Right lobe of liver (tissue), 6 donors: ENCODE data around the gene NAV2. TPM values are rescaled to one million over a fixed set of nuclear protein-coding genes. Genes with fewer than 3 reads are reported as not detected.

Source experiments
- ATAC-seq, 4 donors: fragments of 200-7000 bp; cut with Tn5 transposase; one replicate each; pipeline ENCODE4 v1.9.1; 2020; ENCODE audit warnings: mild to moderate bottlenecking in 4 of 4, moderate library complexity in 4 of 4
- DNase-seq, 3 donors: peaks; one replicate each; pipeline ENCODE4 v3.0.0-alpha.2; 2020
- H3K27ac ChIP-seq, 3 donors: fragments of 200-600 bp; one replicate each; pipeline ENCODE4 v1.8.0; 2022
- H3K27me3 ChIP-seq, 2 donors: fragments of 200-600 bp; one replicate each; pipeline ENCODE4 v1.8.0; 2022
- H3K36me3 ChIP-seq, 4 donors: fragments of 200-600 bp; sonication (generic) in 1 of 4; one replicate each; pipeline versions ENCODE4 v1.5.1 to v1.8.0; 2017 to 2022; ENCODE audit warnings: control low read depth in 1 of 4
- H3K4me1 ChIP-seq, 4 donors: fragments of 200-600 bp; sonication (generic) in 1 of 4; one replicate each; pipeline versions ENCODE4 v1.5.1 to v1.8.0; 2017 to 2022; ENCODE audit warnings: control low read depth in 1 of 4
- H3K4me3 ChIP-seq, 3 donors: fragments of 200-600 bp; one replicate each; pipeline ENCODE4 v1.8.0; 2022
- H3K9me3 ChIP-seq, 4 donors: fragments of 200-600 bp; sonication (generic) in 1 of 4; one replicate each; pipeline versions ENCODE4 v1.5.1 to v1.8.0; 2017 to 2022; ENCODE audit warnings: control low read depth in 1 of 4
- CTCF ChIP-seq, 4 donors: fragments of 200-600 bp in 3 of 4; fragments of 450-650 bp in 1 of 4; IDR thresholded peaks; one replicate each; pipeline versions ENCODE4 v1.5.1 to v1.8.0; 2016 to 2022; ENCODE audit warnings: antibody characterized with exemption in 4 of 4, mild to moderate bottlenecking in 2 of 4
- POLR2A ChIP-seq: fragments of 450-650 bp; IDR thresholded peaks from one replicate; pipeline ENCODE4 v1.6.1; 2017; ENCODE audit warnings: antibody characterized with exemption, mild to moderate bottlenecking
- WGBS: methylation state at CpG from one replicate; pipeline ENCODE4 v1.1.6; 2018; ENCODE audit warnings: low coverage, low lambda C conversion rate; ENCODE audit not compliant: insufficient coverage; ENCODE audit errors: missing lambda C conversion rate; 5-methylcytosine and 5-hydroxymethylcytosine counted together
- intact Hi-C, 2 donors: fragments of 100-400 bp; cut with DNase I; formaldehyde crosslinking; loops; one replicate each; pipeline versions ENCODE4 v1.11.2 to v1.14.1; 2022
- total RNA-seq, 6 experiments: library from RNA; depleted of rRNA in 2 of 6; stranded (reverse); fragments of >200 nt in 2 of 6; fragmentation: NEBNext Ultra II Directional in 3 of 6; extraction: Animal tissue kit (Norgen Biotek cat#: 25700) in 3 of 6; gene quantifications; one replicate each; pipeline versions ENCODE4 v1.1.0 to v1.2.4, GENCODE V29; 2016 to 2023
- donor health status: DM: no; HTN: yes; CAD: no.
- donor health status: DM: no; HTN: no; CAD: no.
- donor health status: DM: no; HTN: no; CAD: no.
- donor health status: DM: no; HTN: yes; CAD: no.
- donor health status: DM: no; HTN: yes; CAD: no.

The NAV2 gene
- total RNA-seq, 6 experiments from 2014 or later: 15.5 to 69.2 (median 37.1) TPM

GRCh38 chr11:19691815-19692500 lies 20.7 kb upstream of the NAV2 start:
- H3K27ac ChIP-seq: no peak overlapping the region
- no peaks in the 10 kb centered on the region for H3K9me3 ChIP-seq
- H3K27me3 ChIP-seq: no peaks in the 10 kb centered on the region
- H3K4me3 ChIP-seq: no peak overlapping the region
- DNase-seq: no peak
- no peaks in the 10 kb centered on the region for H3K4me1 ChIP-seq
- no peaks in the 10 kb centered on the region for H3K36me3 ChIP-seq
- TF ChIP-seq POLR2A: no peak
- TF ChIP-seq CTCF (IDR thresholded peaks at IDR 0.05): no peak
- intact Hi-C loops: no loop called here
- ATAC-seq: no peak
- WGBS: 95% methylated on average over 3 of the region's 8 CpGs

- H3K27me3 ChIP-seq: no peaks in the 10 kb centered on the region
- H3K27ac ChIP-seq: no peak overlapping the region
- no peak for ATAC-seq
- no peak for TF ChIP-seq CTCF (IDR thresholded peaks at IDR 0.05)
- TF ChIP-seq POLR2A: no peak
- 84% methylated on average over 5 of the region's 5 CpGs for WGBS
- no peaks in the 10 kb centered on the region for H3K36me3 ChIP-seq
- no peak overlapping the region for H3K4me3 ChIP-seq
- H3K9me3 ChIP-seq: no peaks in the 10 kb centered on the region
- no peak for DNase-seq
- H3K4me1 ChIP-seq: peaks cover 0 to 8% (median 4%) of the 10 kb centered on the region in 4 donors
- intact Hi-C loops: no loop called here
These were observed 19.5 kb upstream of the NAV2 start for GRCh38 chr11:19693146-19693545.

GRCh38 chr11:19694796-19695345 lies 17.8 kb upstream of the NAV2 start:
- no peaks in the 10 kb centered on the region for H3K9me3 ChIP-seq
- WGBS: 88% methylated on average over 3 of the region's 5 CpGs

GRCh38 chr11:19696073-19696472 lies 16.6 kb upstream of the NAV2 start:
- DNase-seq: no peak
- no peaks in the 10 kb centered on the region for H3K9me3 ChIP-seq
- no peaks in the 10 kb centered on the region for H3K36me3 ChIP-seq
- peaks cover 0 to 19% (median 5%) of the 10 kb centered on the region in 4 donors for H3K4me1 ChIP-seq
- intact Hi-C loops: no loop called here
- no peak overlapping the region for H3K4me3 ChIP-seq
- no peaks in the 10 kb centered on the region for H3K27me3 ChIP-seq
- no peak for ATAC-seq
- no peak for TF ChIP-seq POLR2A
- TF ChIP-seq CTCF (IDR thresholded peaks at IDR 0.05): no peak
- WGBS: 89% methylated on average over 3 of the region's 3 CpGs
- H3K27ac ChIP-seq: no peak overlapping the region

More at GRCh38 chr11:19694796-19695345, 17.8 kb upstream of the NAV2 start:
- H3K36me3 ChIP-seq: no peaks in the 10 kb centered on the region
- ATAC-seq: no peak
- no peaks in the 10 kb centered on the region for H3K27me3 ChIP-seq
- intact Hi-C loops: no loop called here
- TF ChIP-seq CTCF (IDR thresholded peaks at IDR 0.05) (no peak), POLR2A (no peak)
- no peak for DNase-seq
- H3K27ac ChIP-seq: no peak overlapping the region
- H3K4me3 ChIP-seq: no peak overlapping the region
- H3K4me1 ChIP-seq: peaks cover 0 to 19% (median 5%) of the 10 kb centered on the region in 4 donors
